K562 treated with DMSO at 1 percent for 24 hours (cell line): ENCODE results near the gene INS. TPM values are rescaled to one million over a fixed set of nuclear protein-coding genes. Genes with fewer than 3 reads are reported as not detected.

ENCODE experiments used
- total RNA-seq: library from RNA; unstranded; fragments of 300-600 nt; gene quantifications from 2 replicates; pipeline ENCODE4 v1.2.3, GENCODE V29; 2022; ENCODE audit warnings: low read depth; ENCODE audit not compliant: insufficient read depth

INS gene
- total RNA-seq: not detected in 2 replicates

GRCh38 chr11:2160736-2161259 lies at the start of gene INS:
Gene INS, minus strand, starts transcription at chr11:2161209. Its CDS starts 238 bp downstream, at chr11:2160971.

DNA sequence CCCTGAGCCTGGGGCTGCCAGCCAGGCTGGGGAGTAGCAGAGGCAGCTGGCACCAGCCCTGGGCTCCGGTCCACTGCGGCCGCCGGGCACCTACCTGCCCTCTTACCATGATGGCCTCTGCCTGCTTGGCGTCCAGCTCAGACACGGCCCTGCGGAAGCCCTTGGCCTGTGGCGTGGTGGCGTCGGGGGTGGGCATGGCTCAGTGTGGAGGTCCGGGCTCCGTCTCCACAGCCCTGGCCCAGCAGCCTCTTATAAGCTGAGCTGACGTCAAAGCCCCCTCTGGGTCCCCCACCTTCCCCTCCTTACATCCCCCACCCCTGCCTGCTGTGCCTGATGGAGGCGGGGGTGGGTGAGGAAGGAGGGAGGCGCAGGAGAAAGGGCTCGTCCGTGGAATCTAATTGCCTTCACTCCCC lies 10.6 kb upstream of the INS start, which contains the start of gene TH:
Gene TH, minus strand, starts transcription at position 225 of the 413 bp plus-strand sequence. Its CDS starts 29 bp downstream, at position 196.

GRCh38 chr11:2139123-2139521 lies 21.9 kb downstream of the INS start, which contains the start of gene IGF2:
Gene IGF2, minus strand, starts transcription at chr11:2139389. Its CDS starts 3,866 bp downstream, at chr11:2135523.

Other genes with a start within 250 kb of the INS start
- gene TNNT3, start 241.5 kb downstream of the INS start, total RNA-seq: not detected in 2 replicates
- 49.5 and 61.6 TPM in 2 replicates for gene MRPL23, start 213.9 kb downstream of the INS start, total RNA-seq
- gene H19, start 163.4 kb downstream of the INS start, total RNA-seq: 1.8 and 4.3 TPM in 2 replicates
- 0.07 TPM in 1 of 2 replicates, not detected in the other for gene IGF2, start 21.8 kb downstream of the INS start, total RNA-seq
- not detected in 2 replicates for gene TH, start 10.6 kb upstream of the INS start, total RNA-seq
- gene ASCL2, start 109.4 kb upstream of the INS start, total RNA-seq: 0.34 and 0.36 TPM in 2 replicates
- 0.65 and 0.97 TPM in 2 replicates for gene C11orf21, start 140.7 kb upstream of the INS start, total RNA-seq
- gene TSPAN32, start 140.8 kb upstream of the INS start, total RNA-seq: 0.82 and 2.6 TPM in 2 replicates
- 238 TPM in 2 replicates for gene CD81, start 216.1 kb upstream of the INS start, total RNA-seq
- 43.9 and 50.6 TPM in 2 replicates for gene TSSC4, start 239.5 kb upstream of the INS start, total RNA-seq